ENCODE results near the gene NMD3. TPM values are rescaled to one million over a fixed set of nuclear protein-coding genes. Genes with fewer than 3 reads are reported as not detected.

Gene NMD3
- total and polyA plus RNA-seq, 12 donors: 13.2 to 168 (median 44.6) TPM

DNA sequence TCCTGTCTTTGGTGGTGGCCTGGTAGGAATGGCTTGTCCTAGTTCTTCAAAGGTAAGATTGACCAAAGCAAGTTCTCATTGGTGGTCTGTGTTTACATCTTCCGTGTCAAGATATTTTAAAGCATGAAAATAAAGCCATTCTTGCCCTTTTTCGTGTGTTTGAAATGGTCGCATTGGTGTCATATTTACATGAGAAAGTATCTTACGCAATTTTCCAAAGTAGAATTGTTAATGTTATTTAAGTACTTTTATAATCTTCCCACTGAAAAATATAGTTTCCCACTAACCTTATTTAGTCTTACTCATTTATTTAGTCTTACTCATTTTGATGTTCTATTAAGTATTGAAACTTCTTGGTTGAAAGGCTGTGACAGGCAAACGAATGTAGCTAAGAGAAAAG lies 31.0 kb downstream of the NMD3 start:
- no peak for TF ChIP-seq POLR2A (IDR thresholded peaks at IDR 0.05)
- TF ChIP-seq, protein P1, sequence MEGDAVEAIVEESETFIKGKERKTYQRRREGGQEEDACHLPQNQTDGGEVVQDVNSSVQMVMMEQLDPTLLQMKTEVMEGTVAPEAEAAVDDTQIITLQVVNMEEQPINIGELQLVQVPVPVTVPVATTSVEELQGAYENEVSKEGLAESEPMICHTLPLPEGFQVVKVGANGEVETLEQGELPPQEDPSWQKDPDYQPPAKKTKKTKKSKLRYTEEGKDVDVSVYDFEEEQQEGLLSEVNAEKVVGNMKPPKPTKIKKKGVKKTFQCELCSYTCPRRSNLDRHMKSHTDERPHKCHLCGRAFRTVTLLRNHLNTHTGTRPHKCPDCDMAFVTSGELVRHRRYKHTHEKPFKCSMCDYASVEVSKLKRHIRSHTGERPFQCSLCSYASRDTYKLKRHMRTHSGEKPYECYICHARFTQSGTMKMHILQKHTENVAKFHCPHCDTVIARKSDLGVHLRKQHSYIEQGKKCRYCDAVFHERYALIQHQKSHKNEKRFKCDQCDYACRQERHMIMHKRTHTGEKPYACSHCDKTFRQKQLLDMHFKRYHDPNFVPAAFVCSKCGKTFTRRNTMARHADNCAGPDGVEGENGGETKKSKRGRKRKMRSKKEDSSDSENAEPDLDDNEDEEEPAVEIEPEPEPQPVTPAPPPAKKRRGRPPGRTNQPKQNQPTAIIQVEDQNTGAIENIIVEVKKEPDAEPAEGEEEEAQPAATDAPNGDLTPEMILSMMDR (IDR thresholded peaks at IDR 0.05): no peak
- peaks cover 7 to 9% of the 10 kb centered on the region in 2 donors for H3K4me1 ChIP-seq (replicated peaks in 1 of 2)
- H3K27ac ChIP-seq: no peak overlapping the region
- no peaks in the 10 kb centered on the region for H3K9me3 ChIP-seq (replicated peaks in 1 of 3)
- intact Hi-C loops (cut with DNase I): no loop called here
- DNase-seq: no peak
- no peak overlapping the region for H3K4me3 ChIP-seq
- 91 to 98% (median 97%) methylated on average over 5 of the region's 5 CpGs for WGBS, 4 donors
- no peaks in the 10 kb centered on the region for H3K27me3 ChIP-seq
- H3K36me3 ChIP-seq (replicated peaks in 1 of 2): peaks cover 0 to 58% of the 10 kb centered on the region in 2 donors

DNA sequence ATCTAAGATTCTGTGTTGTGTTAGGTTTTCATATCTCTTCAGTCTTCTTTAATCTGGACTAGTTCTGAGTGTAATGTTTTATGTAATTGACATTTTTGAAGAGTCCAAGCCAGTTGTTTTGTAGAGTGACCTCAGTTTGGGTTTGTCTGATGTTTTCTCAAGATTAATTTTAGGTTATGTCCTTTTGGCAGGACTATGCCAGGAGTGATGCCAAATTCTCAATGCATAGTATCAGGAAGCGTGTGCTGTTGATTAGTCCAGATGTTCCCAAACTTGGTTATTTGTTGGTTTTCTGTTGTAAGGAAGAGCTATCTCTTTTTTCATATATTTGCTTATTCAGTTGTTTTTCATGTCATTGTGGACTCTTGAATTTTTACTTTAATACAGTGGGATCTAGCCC lies 32.6 kb downstream of the NMD3 start:
- H3K9me3 ChIP-seq (replicated peaks in 1 of 3): no peaks in the 10 kb centered on the region
- no peak for TF ChIP-seq POLR2A (IDR thresholded peaks at IDR 0.05)
- TF ChIP-seq, protein P1 (IDR thresholded peaks at IDR 0.05): no peak
- H3K27me3 ChIP-seq: no peaks in the 10 kb centered on the region
- H3K36me3 ChIP-seq (replicated peaks in 1 of 2): peaks cover 0 to 46% of the 10 kb centered on the region in 2 donors
- WGBS, 4 donors: 43 to 55% (median 45%) methylated on average over 1 of the region's 1 CpG
- H3K4me3 ChIP-seq: no peak overlapping the region
- DNase-seq: no peak
- intact Hi-C loops (cut with DNase I): no loop called here
- no peak overlapping the region for H3K27ac ChIP-seq
- H3K4me1 ChIP-seq (replicated peaks in 1 of 2): peaks cover 7 to 9% of the 10 kb centered on the region in 2 donors

- H3K4me3 ChIP-seq: no peak overlapping the region
- H3K4me1 ChIP-seq (replicated peaks in 1 of 2): peaks cover 7 to 9% of the 10 kb centered on the region in 2 donors
- 67 to 77% (median 71%) methylated on average over 1 of the region's 1 CpG for WGBS, 4 donors
- intact Hi-C loops (cut with DNase I): no loop called here
- no peak for DNase-seq
- H3K27me3 ChIP-seq: no peaks in the 10 kb centered on the region
- H3K9me3 ChIP-seq (replicated peaks in 1 of 3): no peaks in the 10 kb centered on the region
- H3K27ac ChIP-seq: no peak overlapping the region
- H3K36me3 ChIP-seq (replicated peaks in 1 of 2): peaks cover 0 to 34% of the 10 kb centered on the region in 2 donors
- TF ChIP-seq, protein P1 (IDR thresholded peaks at IDR 0.05): no peak
- TF ChIP-seq POLR2A (IDR thresholded peaks at IDR 0.05): no peak
Measured at GRCh38 chr3:161254861-161255260, 33.8 kb downstream of the NMD3 start.

DNA sequence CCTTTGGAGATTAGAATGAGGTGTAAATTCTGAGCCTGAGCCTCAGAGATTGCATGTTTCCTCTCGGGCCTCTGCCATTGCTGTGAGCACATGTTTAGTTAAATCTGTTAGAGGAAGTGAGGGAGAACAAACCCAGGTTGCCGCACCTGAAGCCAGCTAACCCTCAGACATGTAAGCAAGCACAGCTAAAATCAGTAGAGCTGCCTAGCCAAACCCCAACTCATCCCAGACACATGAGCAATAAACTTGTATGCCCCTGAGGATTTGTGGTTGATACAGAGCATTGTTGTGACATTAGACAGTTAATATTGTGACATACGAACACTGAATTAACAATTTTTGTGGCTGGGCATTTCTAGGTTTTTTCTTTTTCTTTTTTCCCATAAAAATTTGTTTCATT lies 41.9 kb downstream of the NMD3 start:
- TF ChIP-seq POLR2A (IDR thresholded peaks at IDR 0.05): no peak
- TF ChIP-seq, protein P1 (IDR thresholded peaks at IDR 0.05): no peak
- no peak for DNase-seq

More for the DNA sequence above, 41.9 kb downstream of the NMD3 start:
- H3K4me3 ChIP-seq: no peak overlapping the region
- intact Hi-C loops (cut with DNase I): no loop called here
- H3K27ac ChIP-seq: no peak overlapping the region
- H3K36me3 ChIP-seq (replicated peaks in 1 of 2): peaks cover 0 to 3% of the 10 kb centered on the region in 2 donors
- H3K4me1 ChIP-seq (replicated peaks in 1 of 2): no peaks in the 10 kb centered on the region
- 82 to 89% (median 85%) methylated on average over 3 of the region's 3 CpGs for WGBS, 4 donors
- H3K9me3 ChIP-seq (replicated peaks in 1 of 3): peaks cover 0 to 6% (median 0%) of the 10 kb centered on the region in 3 donors
- H3K27me3 ChIP-seq: no peaks in the 10 kb centered on the region

Measured in adrenal gland (tissue), 12 donors.